Posterior vena cava (tissue), 2 donors: ENCODE data around the gene LAPTM5. TPM values are rescaled to one million over a fixed set of nuclear protein-coding genes. Genes with fewer than 3 reads are reported as not detected.

ENCODE experiments used
- DNase-seq: peaks from one replicate; pipeline ENCODE4 v3.0.0-alpha.2; 2020; ENCODE audit warnings: low spot score
- intact Hi-C, 2 donors: fragments of 100-400 bp; cut with DNase I; formaldehyde crosslinking; loops; one replicate each; pipeline versions ENCODE4 v1.14.1 to v1.14.2; 2022 to 2023
- total RNA-seq, 2 donors: library from RNA; stranded (reverse); fragmentation: NEBNext Ultra II Directional; extraction: Animal tissue kit (Norgen Biotek cat#: 25700); gene quantifications; one replicate each; pipeline ENCODE4 v1.2.1, GENCODE V29; 2021
- donor health status: DM: yes; HTN: yes; CAD: no.
- donor health status: DM: yes; HTN: yes; CAD: no.

Gene LAPTM5
- total RNA-seq, 2 donors from 2014 or later = 80.1 to 120 TPM

GRCh38 chr1:30749691-30750583 is 7.6 kb downstream of the LAPTM5 start:
- intact Hi-C loops = no loop called here
- peak; percentile 80 for DNase-seq

DNA sequence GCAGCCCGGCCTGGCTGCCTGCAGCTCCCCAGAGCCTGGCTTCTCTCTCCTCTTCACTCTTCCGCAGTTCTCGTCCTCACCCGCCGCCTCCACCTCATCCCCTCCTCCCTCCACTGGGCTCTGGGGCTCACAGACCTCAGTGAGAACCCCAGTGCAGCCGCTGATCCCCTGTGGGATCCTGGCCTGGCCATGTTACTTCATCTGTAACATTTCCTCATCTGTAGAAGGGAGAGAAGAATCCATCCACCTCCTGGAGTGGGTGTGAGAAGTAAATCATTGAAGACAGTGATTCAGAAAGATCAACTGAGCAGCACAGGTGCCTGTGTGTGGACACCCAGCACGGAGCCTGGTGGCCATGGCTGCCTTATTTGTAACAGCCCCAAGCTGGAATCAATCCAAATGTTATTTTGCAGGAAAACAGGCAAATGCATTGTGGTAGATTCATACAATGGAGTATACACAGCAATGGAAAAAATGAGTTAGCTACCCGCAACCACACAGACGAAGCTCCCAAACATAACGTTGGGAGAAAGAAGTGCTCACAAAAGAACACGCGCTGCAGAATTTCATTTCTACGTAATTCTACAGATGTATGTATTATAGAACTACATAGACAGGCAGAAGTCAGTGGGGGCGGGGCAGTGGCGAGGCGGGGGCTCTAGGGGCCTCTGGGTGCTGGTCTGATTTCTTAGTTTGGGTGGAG is 8.7 kb downstream of the LAPTM5 start:
- DNase-seq = no peak
- intact Hi-C loops = no loop called here

DNA sequence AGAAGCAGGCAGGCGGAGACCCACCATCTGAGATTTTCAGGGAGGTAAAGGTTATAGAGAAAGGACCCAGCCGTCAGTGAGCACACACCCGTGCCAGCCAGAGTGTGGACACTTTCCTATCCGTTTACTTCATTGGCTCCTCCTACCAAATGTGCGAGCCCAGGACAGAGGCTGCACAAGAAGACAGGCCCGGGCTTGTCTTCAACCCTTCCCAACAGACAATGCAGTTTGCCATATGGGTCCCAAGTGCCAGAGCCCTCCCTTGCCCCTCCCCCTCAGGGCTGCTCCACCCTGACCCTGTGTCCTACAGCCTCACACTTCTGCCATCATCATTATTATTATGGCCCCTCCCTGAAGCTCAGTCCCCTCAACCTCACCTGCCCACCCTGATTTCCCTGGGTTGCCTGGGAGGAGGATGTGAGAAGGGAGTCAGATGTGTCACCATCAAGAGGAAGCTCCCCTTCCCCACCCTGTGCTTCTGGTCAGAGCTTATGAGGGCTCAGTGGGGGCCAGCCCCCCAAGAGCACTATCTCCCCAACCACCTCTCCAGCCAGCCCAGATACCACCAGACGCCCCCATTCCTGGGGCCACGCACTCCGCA is 9.4 kb downstream of the LAPTM5 start:
- DNase-seq = no peak
- intact Hi-C loops = no loop called here

DNA sequence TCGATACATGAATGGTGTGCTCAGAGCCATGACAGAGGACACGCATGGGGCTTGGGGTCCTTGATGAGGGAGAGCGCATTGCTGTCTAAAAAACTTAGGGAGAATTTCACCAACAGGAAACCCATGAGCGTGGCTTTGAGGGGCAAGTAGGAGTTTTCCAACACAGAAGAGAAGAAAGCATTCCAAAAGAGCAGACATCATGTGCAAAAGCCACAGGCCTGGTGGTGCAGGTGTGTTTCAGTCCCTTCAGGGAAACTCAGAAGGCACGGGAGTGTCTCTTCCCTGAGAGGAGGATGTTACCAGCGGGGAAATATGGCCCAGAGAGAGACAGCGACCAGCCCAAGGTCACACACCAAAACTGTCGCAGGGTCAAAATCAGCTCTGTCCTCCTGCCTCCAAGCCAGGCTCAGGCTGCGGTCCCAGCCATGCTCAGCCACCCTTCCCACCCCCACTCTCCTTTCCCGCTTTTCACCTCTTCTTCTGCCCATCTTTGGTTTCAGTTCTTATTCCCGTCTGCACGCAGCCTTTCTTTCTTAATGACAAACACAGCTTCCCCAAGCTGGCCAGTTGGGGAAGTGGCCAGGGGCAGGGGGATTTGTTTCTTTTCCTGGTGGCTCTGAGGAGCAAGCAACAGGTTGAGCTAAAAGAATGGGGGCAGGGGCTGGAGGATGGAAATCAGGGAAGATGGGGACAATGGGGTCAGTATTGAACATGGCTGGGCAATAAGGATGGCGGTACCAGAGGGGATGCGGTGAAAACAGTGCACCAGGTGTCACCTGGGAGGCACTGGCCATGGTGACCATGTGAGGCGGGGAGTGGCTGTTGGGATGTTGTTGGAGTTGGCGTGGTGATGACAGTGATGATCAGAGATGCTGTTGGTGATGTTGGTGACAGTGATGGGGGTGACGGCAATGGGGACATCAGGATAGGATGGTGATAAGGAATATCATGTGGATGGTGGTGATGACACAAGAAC is 10.3 kb downstream of the LAPTM5 start:
- no peak for DNase-seq
- intact Hi-C loops = no loop called here

GRCh38 chr1:30746212-30747032 is 11.2 kb downstream of the LAPTM5 start:
- no peak for DNase-seq
- intact Hi-C loops = no loop called here

GRCh38 chr1:30745834-30746208 is 11.8 kb downstream of the LAPTM5 start:
- intact Hi-C loops = no loop called here
- DNase-seq = no peak

GRCh38 chr1:30745156-30745833 is 12.3 kb downstream of the LAPTM5 start:
- intact Hi-C loops = no loop called here
- DNase-seq = no peak

GRCh38 chr1:30744060-30744756 is 13.4 kb downstream of the LAPTM5 start:
- intact Hi-C loops = no loop called here
- DNase-seq = no peak

GRCh38 chr1:30743584-30744059 is 14.0 kb downstream of the LAPTM5 start:
- intact Hi-C loops = no loop called here
- no peak for DNase-seq

GRCh38 chr1:30742963-30743559 is 14.5 kb downstream of the LAPTM5 start:
- intact Hi-C loops = no loop called here
- no peak for DNase-seq

DNA sequence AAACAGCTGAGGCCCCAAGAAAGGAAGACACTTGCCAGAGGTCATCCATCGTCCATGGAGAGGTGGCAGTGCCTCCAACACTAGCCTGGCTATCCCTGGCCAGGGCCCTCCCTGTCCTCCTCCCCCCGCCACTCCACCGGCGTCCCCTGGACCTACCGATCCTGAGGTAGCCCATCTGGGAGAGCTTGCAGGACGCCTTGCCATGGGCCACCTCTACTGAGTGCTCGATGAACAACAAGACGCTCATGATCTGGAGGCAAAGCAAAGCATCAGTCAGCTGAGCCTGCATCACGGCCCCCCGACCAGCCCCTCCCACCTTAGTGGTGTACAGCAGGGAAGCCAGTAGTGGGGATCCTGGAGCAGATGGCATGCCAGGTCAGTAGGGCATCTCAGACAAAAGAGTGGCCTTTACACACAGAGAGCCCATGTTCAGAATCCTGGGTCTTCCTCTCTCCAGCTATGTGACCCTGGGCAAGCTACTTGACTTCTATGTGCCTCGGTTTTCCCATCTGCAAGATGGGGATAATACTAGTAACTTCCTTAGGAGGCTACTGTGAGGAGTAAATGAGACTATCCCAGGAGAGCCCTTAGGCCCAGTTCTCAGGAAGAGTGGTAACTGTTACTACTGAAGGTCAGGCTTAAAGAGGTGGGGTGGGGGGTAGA is 15.1 kb downstream of the LAPTM5 start:
- intact Hi-C loops = no loop called here
- DNase-seq = no peak

DNA sequence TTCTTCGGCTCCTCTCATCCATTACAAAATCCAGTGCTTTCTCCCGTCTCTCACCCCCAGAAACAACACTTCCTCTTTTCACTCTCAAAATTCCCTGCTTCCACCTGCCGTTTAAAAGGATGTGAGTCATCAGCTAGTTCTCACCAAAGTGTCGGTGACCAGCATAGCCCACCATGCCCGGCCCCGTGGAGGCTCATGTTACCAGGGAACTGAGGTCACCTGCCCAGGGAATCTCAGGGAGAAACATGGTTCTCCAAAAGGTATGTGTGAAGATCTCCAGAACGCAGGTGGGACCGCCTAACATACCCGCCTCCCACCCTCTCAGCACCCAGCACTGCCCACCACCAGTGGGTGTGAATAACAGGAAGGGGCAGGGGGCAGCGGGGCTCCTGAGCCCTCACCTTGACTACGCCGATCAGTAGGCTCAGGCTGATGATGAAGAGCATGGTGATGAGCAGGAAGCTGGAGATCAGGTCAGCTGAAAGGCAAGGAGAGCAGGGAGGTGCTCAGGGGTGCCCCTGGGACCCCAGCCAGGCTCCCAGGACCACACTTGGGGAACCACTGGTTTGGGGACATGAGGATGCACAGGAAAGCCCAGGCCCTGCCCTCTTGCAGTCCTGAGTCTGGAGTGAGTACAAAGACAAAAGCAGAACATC is 16.2 kb downstream of the LAPTM5 start:
- DNase-seq = peak; percentile 70
- intact Hi-C loops = no loop called here

DNA sequence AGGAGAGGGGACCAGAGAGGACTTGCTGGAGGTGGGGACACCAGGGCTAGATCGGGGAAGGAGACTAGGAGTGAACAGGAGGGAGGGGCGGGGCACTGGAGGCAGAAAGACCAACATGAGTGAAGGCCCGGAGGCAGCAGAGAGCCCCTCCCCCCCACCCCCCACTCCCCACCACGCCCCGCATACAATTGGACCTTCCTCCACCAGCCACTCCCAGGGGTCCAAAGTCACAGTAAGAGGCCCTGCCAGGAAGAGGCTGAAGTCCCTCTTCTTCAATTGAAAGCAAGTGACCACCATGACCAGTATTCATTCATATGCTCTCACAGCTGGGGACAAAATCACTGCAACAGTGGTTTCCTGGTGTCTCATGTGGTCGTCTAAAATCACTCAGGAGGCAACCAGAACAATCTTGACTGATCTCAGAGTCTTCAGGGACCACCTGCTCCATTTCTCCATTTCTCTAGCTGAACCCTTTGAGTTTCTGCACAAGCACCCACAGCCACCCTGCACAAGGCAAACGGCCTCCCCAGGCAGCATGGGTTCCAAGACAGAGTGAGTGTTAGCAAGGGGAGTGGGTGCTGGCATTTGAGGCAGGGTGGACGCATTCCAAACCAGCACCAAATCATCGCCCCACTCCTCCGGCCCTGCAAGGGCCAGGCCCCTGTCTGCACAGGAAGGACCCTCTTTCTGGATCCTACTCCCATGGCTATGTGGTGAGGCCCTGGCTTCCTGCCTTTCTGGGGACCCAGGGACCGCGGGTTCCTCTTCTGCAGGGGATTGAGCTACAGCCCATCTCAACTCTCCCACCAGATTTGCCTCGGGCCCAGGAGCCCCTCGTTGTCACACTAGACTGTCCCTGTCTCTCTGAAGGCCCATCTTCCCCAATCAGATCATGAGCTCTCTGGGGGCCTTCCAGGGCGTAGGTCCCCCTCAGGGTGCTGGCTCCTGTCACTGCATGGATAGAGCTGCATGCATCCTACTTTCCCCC is 17.0 kb downstream of the LAPTM5 start:
- intact Hi-C loops = no loop called here
- DNase-seq = no peak

GRCh38 chr1:30739601-30740000 is 18.0 kb downstream of the LAPTM5 start:
- no peak for DNase-seq
- intact Hi-C loops = loop anchor here in 1 of 2 donors (5.0 kb wide), 1 partner anchor 33 kb away; no protein-coding TSS in a partner anchor
